Measurements from ENCODE around the gene CCDC24. TPM values are rescaled to one million over a fixed set of nuclear protein-coding genes. Genes with fewer than 3 reads are reported as not detected.

Gene CCDC24
- total RNA-seq, 2 donors from 2014 or later = 4.5 to 24.0 TPM

DNA sequence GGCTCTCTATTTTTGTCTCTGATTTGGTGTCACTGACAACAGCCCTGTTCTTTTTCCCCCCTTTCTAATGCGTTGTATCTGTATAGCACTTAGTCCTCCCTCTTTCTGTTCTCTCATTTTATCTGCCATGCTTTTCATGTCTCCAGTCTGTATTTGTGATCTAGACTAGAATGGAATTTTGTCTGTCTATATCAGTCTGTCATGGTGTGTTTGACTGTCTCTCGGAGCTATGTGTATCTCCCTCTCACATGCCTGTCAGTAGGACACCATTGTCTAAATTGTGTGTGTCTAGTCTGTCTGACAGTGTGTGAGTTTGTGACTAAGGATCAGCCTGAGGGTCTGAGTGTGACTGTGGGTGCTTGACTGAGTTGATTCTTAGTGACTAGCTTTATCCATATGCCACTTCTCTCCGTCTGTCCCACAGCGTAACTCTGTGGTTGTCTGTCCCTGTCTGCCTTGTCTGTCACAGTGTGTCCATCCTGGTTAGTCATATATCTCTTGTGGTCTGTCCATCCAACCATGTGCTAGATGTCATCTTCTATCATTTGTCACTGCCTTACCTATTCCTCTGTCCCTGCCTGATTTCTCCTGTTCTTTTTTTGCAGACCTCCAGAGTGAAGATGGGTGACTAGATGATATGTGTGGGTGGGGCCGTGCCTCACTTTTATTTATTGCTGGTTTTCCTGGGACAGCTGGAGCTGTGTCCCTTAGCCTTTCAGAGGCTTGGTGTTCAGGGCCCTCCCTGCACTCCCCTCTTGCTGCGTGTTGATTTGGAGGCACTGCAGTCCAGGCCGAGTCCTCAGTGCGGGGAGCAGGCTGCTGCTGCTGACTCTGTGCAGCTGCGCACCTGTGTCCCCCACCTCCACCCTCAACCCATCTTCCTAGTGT is 13.8 kb upstream of the CCDC24 start:
- DNase-seq (ENCODE audit: low spot score) = no peak
- ATAC-seq (ENCODE audit: insufficient number of reproducible peaks, low FRiP score, low read depth) = no peak
- Histone ChIP-seq H3K4me3 (no peak overlapping the region), H3K36me3 (peaks cover 11% of the 10 kb centered on the region), H3K9me3 (no peaks in the 10 kb centered on the region), H3K27me3 (replicated peaks; ENCODE audit: insufficient read depth) (no peaks in the 10 kb centered on the region), H3K4me1 (ENCODE audit: control insufficient read depth in 1 of 2, low read depth in 2 of 2) (peaks cover 29 to 52% of the 10 kb centered on the region in 2 donors), H3K27ac (no peak overlapping the region)
- no peak for TF ChIP-seq CTCF (IDR thresholded peaks at IDR 0.05)

- Histone ChIP-seq H3K36me3 (peaks cover 11% of the 10 kb centered on the region), H3K27ac (no peak overlapping the region), H3K4me1 (ENCODE audit: control insufficient read depth in 1 of 2, low read depth in 2 of 2) (peaks cover 29 to 52% of the 10 kb centered on the region in 2 donors), H3K27me3 (replicated peaks; ENCODE audit: insufficient read depth) (no peaks in the 10 kb centered on the region), H3K9me3 (no peaks in the 10 kb centered on the region), H3K4me3 (peak overlapping the region; percentile 77)
- no peak for DNase-seq (ENCODE audit: low spot score)
- no peak for ATAC-seq (ENCODE audit: insufficient number of reproducible peaks, low FRiP score, low read depth)
- TF ChIP-seq CTCF (IDR thresholded peaks at IDR 0.05) = no peak
Observed at GRCh38 chr1:43978264-43978550, 13.2 kb upstream of the CCDC24 start.

GRCh38 chr1:43978551-43979260 is 12.7 kb upstream of the CCDC24 start, which contains the start of gene B4GALT2:
Gene B4GALT2 (plus strand): TSS chr1:43979210. CDS start chr1:43981161, 1,951 bp downstream.
- no peak for DNase-seq (ENCODE audit: low spot score)
- TF ChIP-seq CTCF (IDR thresholded peaks at IDR 0.05) = no peak
- ATAC-seq (ENCODE audit: insufficient number of reproducible peaks, low FRiP score, low read depth) = no peak
- Histone ChIP-seq H3K9me3 (no peaks in the 10 kb centered on the region), H3K4me1 (ENCODE audit: control insufficient read depth in 1 of 2, low read depth in 2 of 2) (peaks cover 29 to 52% of the 10 kb centered on the region in 2 donors), H3K4me3 (peak within 1 kb of the TSS; percentile 82), H3K36me3 (peaks cover 11% of the 10 kb centered on the region), H3K27me3 (replicated peaks; ENCODE audit: insufficient read depth) (no peaks in the 10 kb centered on the region), H3K27ac (peak within 1 kb of the TSS; percentile 9 to 34)

DNA sequence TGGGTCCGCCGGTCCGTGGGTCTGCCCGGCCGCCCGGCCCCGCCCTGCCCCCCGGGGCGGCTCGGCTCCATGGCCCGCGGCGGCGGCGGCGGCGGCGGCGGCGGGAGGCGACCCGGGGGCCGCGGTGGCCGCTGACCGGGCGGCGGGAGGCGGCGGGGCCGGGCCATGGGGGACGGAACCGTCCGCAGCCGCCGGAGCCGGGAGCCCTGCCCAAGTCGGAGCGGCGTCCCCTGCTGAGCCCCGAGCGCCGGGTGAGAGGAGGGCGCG is 12.2 kb upstream of the CCDC24 start:
- Histone ChIP-seq H3K27ac (no peak overlapping the region), H3K4me1 (ENCODE audit: control insufficient read depth in 1 of 2, low read depth in 2 of 2) (peaks cover 29 to 48% of the 10 kb centered on the region in 2 donors), H3K27me3 (replicated peaks; ENCODE audit: insufficient read depth) (no peaks in the 10 kb centered on the region), H3K4me3 (peak overlapping the region; percentile 82), H3K9me3 (no peaks in the 10 kb centered on the region), H3K36me3 (peaks cover 11% of the 10 kb centered on the region)
- TF ChIP-seq CTCF (IDR thresholded peaks at IDR 0.05) = no peak
- ATAC-seq (ENCODE audit: insufficient number of reproducible peaks, low FRiP score, low read depth) (no peak), DNase-seq (ENCODE audit: low spot score) (no peak)

GRCh38 chr1:43979528-43980254 is 11.7 kb upstream of the CCDC24 start:
- H3K9me3 ChIP-seq = no peaks in the 10 kb centered on the region
- TF ChIP-seq CTCF (IDR thresholded peaks at IDR 0.05) = no peak
- peak overlapping the region; percentile 82 for H3K4me3 ChIP-seq
- no peaks in the 10 kb centered on the region for H3K27me3 ChIP-seq (replicated peaks; ENCODE audit: insufficient read depth)
- no peak for DNase-seq (ENCODE audit: low spot score)
- H3K4me1 ChIP-seq (ENCODE audit: control insufficient read depth in 1 of 2, low read depth in 2 of 2) = peaks cover 29 to 45% of the 10 kb centered on the region in 2 donors
- peaks cover 11% of the 10 kb centered on the region for H3K36me3 ChIP-seq
- H3K27ac ChIP-seq = peak overlapping the region; percentile 9 to 34
- no peak for ATAC-seq (ENCODE audit: insufficient number of reproducible peaks, low FRiP score, low read depth)

Measured in thoracic aorta (tissue), 2 donors.